ENCODE measurements around the gene C5orf58. TPM values are rescaled to one million over a fixed set of nuclear protein-coding genes. Genes with fewer than 3 reads are reported as not detected.
"Not testable (repeated sequence)": the region's sequence is repeated elsewhere in the genome, so short reads cannot be mapped to it uniquely, and the experiment has no call there.

Gene C5orf58
- total RNA-seq, 6 experiments from 2014 or later = not detected

DNA sequence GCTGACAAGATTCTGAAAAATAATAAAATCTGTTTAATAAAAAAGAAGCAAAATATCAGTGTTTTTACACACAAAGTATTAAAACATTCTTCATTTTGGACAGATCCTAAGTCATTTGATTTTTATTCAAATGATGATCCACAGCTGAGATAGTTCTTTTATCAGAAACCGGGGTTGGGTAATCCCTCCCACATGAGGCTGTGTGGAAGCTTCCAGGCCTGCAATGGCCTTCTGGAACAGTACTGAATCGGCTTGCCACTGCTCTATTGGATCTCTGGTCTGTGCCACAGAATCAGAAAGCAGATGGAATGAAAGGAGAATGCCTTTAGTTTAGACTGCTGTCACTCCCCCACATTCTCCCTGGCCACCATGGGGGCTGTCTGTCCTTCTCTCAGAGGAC, 6.1 kb upstream of the C5orf58 start:
- Mint-ChIP-seq H3K27ac (no peak overlapping the region), H3K36me3 (ENCODE audit: low read depth) (no peaks in the 10 kb centered on the region), H3K27me3 (ENCODE audit: insufficient read depth) (peaks cover 4% of the 10 kb centered on the region), H3K4me1 (ENCODE audit: low read depth) (peaks cover 32% of the 10 kb centered on the region), H3K9me3 (no peaks in the 10 kb centered on the region), H3K4me3 (no peak overlapping the region)
- no peak for DNase-seq
- TF ChIP-seq, protein P1, sequence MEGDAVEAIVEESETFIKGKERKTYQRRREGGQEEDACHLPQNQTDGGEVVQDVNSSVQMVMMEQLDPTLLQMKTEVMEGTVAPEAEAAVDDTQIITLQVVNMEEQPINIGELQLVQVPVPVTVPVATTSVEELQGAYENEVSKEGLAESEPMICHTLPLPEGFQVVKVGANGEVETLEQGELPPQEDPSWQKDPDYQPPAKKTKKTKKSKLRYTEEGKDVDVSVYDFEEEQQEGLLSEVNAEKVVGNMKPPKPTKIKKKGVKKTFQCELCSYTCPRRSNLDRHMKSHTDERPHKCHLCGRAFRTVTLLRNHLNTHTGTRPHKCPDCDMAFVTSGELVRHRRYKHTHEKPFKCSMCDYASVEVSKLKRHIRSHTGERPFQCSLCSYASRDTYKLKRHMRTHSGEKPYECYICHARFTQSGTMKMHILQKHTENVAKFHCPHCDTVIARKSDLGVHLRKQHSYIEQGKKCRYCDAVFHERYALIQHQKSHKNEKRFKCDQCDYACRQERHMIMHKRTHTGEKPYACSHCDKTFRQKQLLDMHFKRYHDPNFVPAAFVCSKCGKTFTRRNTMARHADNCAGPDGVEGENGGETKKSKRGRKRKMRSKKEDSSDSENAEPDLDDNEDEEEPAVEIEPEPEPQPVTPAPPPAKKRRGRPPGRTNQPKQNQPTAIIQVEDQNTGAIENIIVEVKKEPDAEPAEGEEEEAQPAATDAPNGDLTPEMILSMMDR (IDR thresholded peaks at IDR 0.05) = no peak

DNA sequence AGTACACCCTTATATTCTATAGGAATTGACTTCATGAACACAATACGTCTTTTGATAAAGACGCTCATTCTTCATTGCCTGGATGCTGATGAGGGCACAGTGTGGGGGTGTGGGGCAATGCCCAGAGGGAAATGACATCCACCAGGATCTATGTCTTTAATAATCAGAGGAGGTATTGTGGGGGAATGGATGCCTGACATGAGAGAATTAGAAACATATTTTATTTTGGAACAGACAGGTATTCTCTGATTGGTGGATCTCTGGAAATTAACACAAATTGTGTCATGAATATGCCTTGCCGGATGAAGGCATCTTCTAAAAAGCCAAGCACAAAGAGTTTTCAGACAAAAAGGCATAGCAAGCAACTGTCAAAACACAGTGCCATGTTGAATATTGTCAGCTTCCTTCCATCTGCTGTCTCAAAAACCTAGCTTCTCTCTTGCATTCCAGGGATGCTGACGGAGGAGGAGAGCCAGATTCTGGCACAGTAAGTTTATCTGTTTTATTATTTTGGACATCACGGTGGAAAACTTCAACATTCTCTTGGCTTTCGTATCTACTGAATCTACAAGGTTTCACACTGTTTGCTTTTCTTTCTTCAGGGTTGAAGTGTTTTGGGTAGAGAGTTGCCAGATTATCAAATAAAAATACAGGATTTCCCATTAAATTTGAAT, 3.9 kb upstream of the C5orf58 start:
- TF ChIP-seq, protein P1 (IDR thresholded peaks at IDR 0.05) = no peak
- H3K4me1 Mint-ChIP-seq (ENCODE audit: low read depth) = peaks cover 23% of the 10 kb centered on the region
- no peak overlapping the region for H3K4me3 Mint-ChIP-seq
- DNase-seq = no peak
- no peaks in the 10 kb centered on the region for H3K36me3 Mint-ChIP-seq (ENCODE audit: low read depth)
- no peak overlapping the region for H3K27ac Mint-ChIP-seq
- no peaks in the 10 kb centered on the region for H3K9me3 Mint-ChIP-seq
- H3K27me3 Mint-ChIP-seq (ENCODE audit: insufficient read depth) = peaks cover 4% of the 10 kb centered on the region

DNA sequence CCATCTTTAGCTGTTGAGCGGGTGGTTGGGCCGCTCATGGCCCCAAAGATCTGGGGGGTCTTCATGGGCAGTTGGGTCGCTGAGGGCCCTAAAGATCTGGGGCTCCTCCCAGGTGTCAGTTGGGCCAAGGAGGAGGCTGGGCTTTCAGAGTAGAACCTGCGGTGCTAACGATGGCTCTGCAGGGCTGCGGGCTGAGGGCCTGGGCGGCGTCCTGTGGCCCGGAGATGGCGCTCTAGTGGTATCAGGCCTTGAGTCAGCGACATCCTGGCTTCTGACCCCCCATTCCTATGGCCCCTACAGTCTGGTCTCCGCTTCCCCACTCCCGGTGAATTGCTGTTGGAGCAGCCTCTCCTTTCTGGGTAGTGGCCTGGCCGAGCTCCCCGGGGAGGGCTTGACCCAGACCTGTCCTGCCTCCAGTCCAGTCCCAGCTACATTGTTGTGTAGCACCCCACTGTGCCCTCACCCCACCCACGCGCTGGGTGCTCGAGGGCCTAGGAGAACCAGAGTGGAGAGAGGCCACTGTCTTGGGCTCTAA, 640 bp downstream of the C5orf58 start:
- H3K27me3 Mint-ChIP-seq (ENCODE audit: insufficient read depth) = peaks cover 10% of the 10 kb centered on the region; the same call in 1 of the 2 replicates

DNA sequence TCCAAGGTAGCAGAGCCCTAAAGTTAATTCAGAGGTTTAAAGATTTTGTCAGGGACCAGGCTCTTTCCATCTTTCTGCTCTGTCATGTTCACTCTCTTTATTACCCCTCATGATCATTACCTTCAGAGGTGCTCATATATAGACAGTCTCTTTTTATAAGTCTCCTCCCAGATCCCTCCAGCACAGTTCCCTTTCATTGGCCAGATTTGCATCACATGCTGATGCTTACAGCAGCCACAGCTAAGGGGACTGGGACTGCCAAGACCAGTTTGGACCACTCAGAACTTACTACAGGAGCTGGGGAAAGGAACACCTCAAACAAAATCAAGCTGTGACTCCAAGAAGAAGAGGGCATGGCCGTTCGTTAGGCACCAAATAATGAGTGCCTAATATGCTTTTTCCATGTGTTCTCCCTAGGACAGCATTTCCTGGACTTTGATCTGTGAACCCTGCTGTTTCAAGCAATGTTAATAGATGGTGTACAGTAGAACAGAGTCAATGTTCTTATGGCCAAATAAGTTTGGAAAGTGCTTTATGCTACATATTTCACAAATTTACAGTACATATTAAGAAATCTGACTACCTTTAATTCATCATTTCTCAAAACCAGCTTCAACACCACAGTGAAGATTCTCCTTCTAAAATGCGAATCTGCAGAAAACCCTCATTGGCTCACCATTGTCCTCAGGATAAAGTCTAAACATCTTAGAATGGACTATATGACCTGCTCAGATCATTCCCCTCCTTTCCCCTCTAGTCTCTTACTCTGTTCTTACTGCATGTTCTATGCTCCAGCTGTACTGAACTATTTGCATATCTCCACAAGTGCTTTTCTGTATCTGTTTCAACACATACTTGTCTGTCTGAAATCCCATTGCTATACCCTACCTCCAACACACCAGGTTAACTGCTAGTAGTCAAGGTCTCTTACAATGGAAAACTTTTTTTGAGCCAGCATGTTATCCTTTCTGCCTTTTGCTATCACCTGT, 3.4 kb downstream of the C5orf58 start:
- Mint-ChIP-seq H3K36me3 (ENCODE audit: low read depth) (no peaks in the 10 kb centered on the region), H3K27ac (no peak overlapping the region), H3K9me3 (no peaks in the 10 kb centered on the region), H3K4me3 (no peak overlapping the region), H3K4me1 (ENCODE audit: low read depth) (no peaks in the 10 kb centered on the region), H3K27me3 (ENCODE audit: insufficient read depth) (peaks cover 6% of the 10 kb centered on the region)
- TF ChIP-seq, protein P1 (IDR thresholded peaks at IDR 0.05) = no peak
- DNase-seq = no peak

More for the DNA sequence above, 640 bp downstream of the C5orf58 start:
- Mint-ChIP-seq H3K36me3 (ENCODE audit: low read depth) (no peaks in the 10 kb centered on the region), H3K9me3 (no peaks in the 10 kb centered on the region), H3K27ac (no peak overlapping the region), H3K4me3 (no peak overlapping the region), H3K4me1 (ENCODE audit: low read depth) (no peaks in the 10 kb centered on the region)
- no peak for DNase-seq
- TF ChIP-seq, protein P1 (IDR thresholded peaks at IDR 0.05) = no peak

DNA sequence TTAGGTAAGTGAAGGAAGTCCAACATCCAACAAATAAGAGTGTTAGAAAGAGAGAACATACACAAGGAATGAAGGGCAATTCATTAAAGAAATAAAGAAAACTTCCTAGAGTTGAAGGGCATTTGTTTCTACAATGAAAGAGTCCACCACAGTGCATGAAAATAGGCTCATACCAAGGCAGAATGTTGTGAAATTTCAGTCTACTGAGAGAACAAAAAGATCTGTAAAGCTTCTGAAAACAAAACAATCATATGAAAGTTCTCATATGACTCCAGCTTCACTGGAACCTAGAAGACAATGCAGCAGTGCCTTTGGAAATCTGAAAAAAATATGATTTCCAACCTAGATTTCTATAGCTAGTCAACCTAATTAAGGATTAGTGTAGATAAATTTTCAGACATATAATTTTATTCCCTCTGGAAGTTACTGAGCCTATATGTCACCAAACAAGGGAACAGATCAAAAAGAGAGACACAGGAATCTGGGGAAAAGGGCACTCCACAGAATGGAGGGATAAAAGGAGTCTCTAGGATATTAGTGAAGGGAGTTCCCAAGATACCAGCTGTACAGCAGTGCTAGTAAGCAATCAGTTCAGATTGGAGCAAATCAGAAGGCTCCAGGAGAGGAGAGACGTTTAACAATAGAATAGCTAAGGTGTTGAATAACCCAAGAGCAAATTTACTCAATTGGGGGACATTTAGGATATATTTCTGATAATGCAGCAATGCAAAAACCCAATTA, 5.8 kb downstream of the C5orf58 start:
- no peak overlapping the region for H3K27ac Mint-ChIP-seq
- H3K27me3 Mint-ChIP-seq (ENCODE audit: insufficient read depth) = peaks cover 6% of the 10 kb centered on the region
- H3K4me3 Mint-ChIP-seq = no peak overlapping the region
- H3K36me3 Mint-ChIP-seq (ENCODE audit: low read depth) = no peaks in the 10 kb centered on the region
- no peaks in the 10 kb centered on the region for H3K4me1 Mint-ChIP-seq (ENCODE audit: low read depth)
- DNase-seq = no peak
- no peaks in the 10 kb centered on the region for H3K9me3 Mint-ChIP-seq
- TF ChIP-seq, protein P1 (IDR thresholded peaks at IDR 0.05) = no peak

DNA sequence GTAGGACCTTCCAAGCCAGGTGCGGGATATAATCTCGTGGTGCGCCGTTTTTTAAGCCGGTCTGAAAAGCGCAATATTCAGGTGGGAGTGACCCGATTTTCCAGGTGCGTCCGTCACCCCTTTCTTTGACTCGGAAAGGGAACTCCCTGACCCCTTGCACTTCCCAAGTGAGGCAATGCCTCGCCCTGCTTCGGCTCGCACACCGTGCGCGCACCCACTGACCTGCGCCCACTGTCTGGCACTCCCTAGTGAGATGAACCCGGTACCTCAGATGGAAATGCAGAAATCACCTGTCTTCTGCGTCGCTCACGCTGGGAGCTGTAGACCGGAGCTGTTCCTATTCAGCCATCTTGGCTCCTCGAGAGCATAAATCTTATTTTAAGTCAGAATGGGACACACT, 12.7 kb downstream of the C5orf58 start:
- DNase-seq; H3K4me1 Mint-ChIP-seq (ENCODE audit: low read depth); H3K36me3 Mint-ChIP-seq (ENCODE audit: low read depth); H3K9me3 Mint-ChIP-seq; H3K27me3 Mint-ChIP-seq (ENCODE audit: insufficient read depth); H3K27ac Mint-ChIP-seq; H3K4me3 Mint-ChIP-seq: not testable (repeated sequence)
